ENCODE measurements around the gene MYL6. TPM values are rescaled to one million over a fixed set of nuclear protein-coding genes. Genes with fewer than 3 reads are reported as not detected.

MYL6 gene
- polyA plus RNA-seq, 1 of the 3 experiments (the other 2 are of a cell fraction): 4,697 TPM

DNA sequence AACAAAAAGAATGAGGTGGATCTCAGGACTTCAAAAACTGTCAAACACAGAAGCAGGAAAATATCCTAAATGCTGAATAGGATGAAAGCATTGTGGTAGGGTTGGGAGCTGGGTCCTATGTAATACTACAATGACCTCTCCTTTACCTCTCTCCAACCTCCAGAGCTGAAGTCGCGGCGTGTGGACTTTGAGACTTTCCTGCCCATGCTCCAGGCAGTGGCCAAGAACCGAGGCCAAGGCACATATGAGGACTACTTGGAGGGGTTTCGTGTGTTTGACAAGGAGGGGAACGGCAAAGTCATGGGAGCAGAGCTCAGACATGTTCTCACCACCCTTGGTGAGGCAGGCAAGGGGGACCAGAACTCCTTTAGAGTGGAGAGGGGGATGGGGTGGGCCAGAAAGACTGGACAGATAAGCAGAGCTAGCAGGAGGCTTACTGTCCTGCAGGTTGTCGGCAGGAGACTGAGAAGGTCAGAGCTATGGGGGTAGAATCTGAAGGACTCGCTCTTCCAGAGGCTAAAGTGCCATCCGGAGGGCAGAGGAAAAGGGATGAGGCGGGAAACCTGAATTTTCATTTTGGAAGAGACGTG is 2.8 kb upstream of the MYL6 start:
- Histone ChIP-seq H3K27ac (ENCODE audit: low read depth in 2 of 2, low read length in 1 of 2) (no peak overlapping the region), H3K27me3 (ENCODE audit: insufficient read depth) (no peaks in the 10 kb centered on the region), H4K20me1 (ENCODE audit: insufficient read depth) (peaks cover 12% of the 10 kb centered on the region), H3K9me2 (no peaks in the 10 kb centered on the region), H3K9me3 (no peaks in the 10 kb centered on the region), H3K4me2 (no peak overlapping the region), H2AFZ (ENCODE audit: low read depth) (no peak overlapping the region), H3F3A (replicated peaks; ENCODE audit: insufficient read depth) (peaks cover 31% of the 10 kb centered on the region), H3K9ac (no peak overlapping the region), H3K4me3 (ENCODE audit: low read depth in 2 of 2, low read length in 1 of 2) (no peak overlapping the region), H3K4me1 (ENCODE audit: control insufficient read depth in 1 of 2, insufficient read depth in 2 of 2, low read depth in 1 of 2, low read length in 1 of 2) (peaks cover 29 to 35% of the 10 kb centered on the region in 2 experiments), H3K36me3 (replicated peaks in 1 of 2; ENCODE audit: control insufficient read depth in 1 of 2, insufficient read depth in 2 of 2, low read length in 1 of 2) (peaks cover 15 to 21% of the 10 kb centered on the region in 2 experiments), H3K79me2 (ENCODE audit: insufficient read depth) (peaks cover 57% of the 10 kb centered on the region)
- WGBS (ENCODE audit: low lambda C conversion rate): 97% methylated on average over 11 of the region's 11 CpGs
- TF ChIP-seq SIN3A (IDR thresholded peaks at IDR 0.05; ENCODE audit: borderline replicate concordance, low read depth, low read length): no peak
- no peak for TF ChIP-seq GABPA (IDR thresholded peaks at IDR 0.05; ENCODE audit: low read depth)
- no peak for TF ChIP-seq FOSL2 (IDR thresholded peaks at IDR 0.05; ENCODE audit: borderline replicate concordance, low read depth)
- no peak for TF ChIP-seq USF2 (IDR thresholded peaks at IDR 0.05; ENCODE audit: borderline replicate concordance, low read depth, low read length)
- no peak for TF ChIP-seq RAD21 (IDR thresholded peaks at IDR 0.05; ENCODE audit: low read length)
- no peak for TF ChIP-seq ZBTB33 (IDR thresholded peaks at IDR 0.05; ENCODE audit: borderline replicate concordance, low read depth)
- no peak for TF ChIP-seq TEAD4 (IDR thresholded peaks at IDR 0.05; ENCODE audit: borderline replicate concordance, insufficient read depth)
- TF ChIP-seq CHD2 (IDR thresholded peaks at IDR 0.05; ENCODE audit: low read length, partially characterized antibody): no peak
- TF ChIP-seq PBX3 (IDR thresholded peaks at IDR 0.05): no peak
- TF ChIP-seq REST (IDR thresholded peaks at IDR 0.05; ENCODE audit: low read depth, low read length): no peak
- TF ChIP-seq POLR2AphosphoS5 (IDR thresholded peaks at IDR 0.05; ENCODE audit: low read depth, low read length): no peak
- no peak for TF ChIP-seq EP300 (IDR thresholded peaks at IDR 0.05; ENCODE audit: borderline replicate concordance in 1 of 2, low read depth in 1 of 2, low read length in 1 of 2)
- no peak for TF ChIP-seq EZH2phosphoT487 (IDR thresholded peaks at IDR 0.05; ENCODE audit: borderline replicate concordance, low read depth)
- no peak for TF ChIP-seq JUND (IDR thresholded peaks at IDR 0.05)
- TF ChIP-seq TAF1 (IDR thresholded peaks at IDR 0.05; ENCODE audit: borderline replicate concordance, low read depth, low read length): no peak
- no peak for TF ChIP-seq MEF2A (IDR thresholded peaks at IDR 0.05; ENCODE audit: borderline replicate concordance, low read depth)
- TF ChIP-seq IRF3 (IDR thresholded peaks at IDR 0.05; ENCODE audit: low read depth, low read length): no peak
- no peak for TF ChIP-seq YY1 (IDR thresholded peaks at IDR 0.05; ENCODE audit: low read depth)
- no peak for DNase-seq
- ChIA-PET CTCF (interaction anchor here (0.6 to 2.4 kb wide), 4 partner anchors 29 to 366 kb away, joined by 3 to 14 read pairs (median 8); partner anchors contain the start of gene SMARCC2), POLR2A (no interaction called here)

All from SK-N-SH (cell line).